Adrenal gland (tissue), 5 donors: ENCODE results near the gene TEKT5.
"Not testable (repeated sequence)": the region's sequence is repeated elsewhere in the genome, so short reads cannot be mapped to it uniquely, and the experiment has no call there.

ENCODE experiments used
- POLR2A ChIP-seq, 2 donors: fragments of 450-650 bp; IDR thresholded peaks; one replicate each; pipeline ENCODE4 v1.6.1; 2017; ENCODE audit warnings: antibody characterized with exemption in 2 of 2, mild to moderate bottlenecking in 2 of 2, moderate library complexity in 1 of 2
- TF ChIP-seq, protein P1 (sequence below), 6 experiments: fragments of 450-650 bp in 4 of 6; fragments of 200-600 bp in 2 of 6; sonication (generic) in 1 of 6; IDR thresholded peaks; 1 replicate in 5 of 6; 2 replicates in 1 of 6; pipeline versions ENCODE4 v1.5.1 to v1.8.0; 2016 to 2021; ENCODE audit warnings: antibody characterized with exemption in 6 of 6, mild to moderate bottlenecking in 2 of 6, moderate library complexity in 1 of 6
- donor health status: DM: no; HTN: no; CAD: no.

DNA sequence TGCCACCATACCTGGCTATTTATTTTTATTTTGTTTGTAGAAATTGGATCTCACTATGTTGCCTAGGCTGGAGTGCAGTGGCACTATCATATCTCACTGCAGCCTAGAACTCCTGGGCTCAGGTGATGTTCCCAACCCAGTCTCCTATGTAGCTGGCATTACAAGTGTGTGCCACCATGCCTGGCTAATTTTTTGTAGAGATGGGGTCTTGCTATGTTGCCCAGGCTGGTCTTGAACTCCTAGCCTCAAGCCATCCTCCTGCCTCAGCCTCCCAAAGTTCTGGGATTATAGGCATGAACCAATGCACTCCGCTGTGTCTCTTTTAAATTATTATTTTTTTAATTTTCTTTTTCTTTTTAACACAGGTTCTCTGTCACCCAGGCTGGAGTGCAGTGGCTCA is 45.6 kb downstream of the TEKT5 start:
- TF ChIP-seq POLR2A (IDR thresholded peaks at IDR 0.05), result not testable (repeated sequence)
- TF ChIP-seq, protein P1, sequence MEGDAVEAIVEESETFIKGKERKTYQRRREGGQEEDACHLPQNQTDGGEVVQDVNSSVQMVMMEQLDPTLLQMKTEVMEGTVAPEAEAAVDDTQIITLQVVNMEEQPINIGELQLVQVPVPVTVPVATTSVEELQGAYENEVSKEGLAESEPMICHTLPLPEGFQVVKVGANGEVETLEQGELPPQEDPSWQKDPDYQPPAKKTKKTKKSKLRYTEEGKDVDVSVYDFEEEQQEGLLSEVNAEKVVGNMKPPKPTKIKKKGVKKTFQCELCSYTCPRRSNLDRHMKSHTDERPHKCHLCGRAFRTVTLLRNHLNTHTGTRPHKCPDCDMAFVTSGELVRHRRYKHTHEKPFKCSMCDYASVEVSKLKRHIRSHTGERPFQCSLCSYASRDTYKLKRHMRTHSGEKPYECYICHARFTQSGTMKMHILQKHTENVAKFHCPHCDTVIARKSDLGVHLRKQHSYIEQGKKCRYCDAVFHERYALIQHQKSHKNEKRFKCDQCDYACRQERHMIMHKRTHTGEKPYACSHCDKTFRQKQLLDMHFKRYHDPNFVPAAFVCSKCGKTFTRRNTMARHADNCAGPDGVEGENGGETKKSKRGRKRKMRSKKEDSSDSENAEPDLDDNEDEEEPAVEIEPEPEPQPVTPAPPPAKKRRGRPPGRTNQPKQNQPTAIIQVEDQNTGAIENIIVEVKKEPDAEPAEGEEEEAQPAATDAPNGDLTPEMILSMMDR (IDR thresholded peaks at IDR 0.05), result not testable (repeated sequence)
